ENCODE results near the gene ACOXL.

Gene ACOXL

GRCh38 chr2:110979471-110980338, 247.3 kb downstream of the ACOXL start:
- no peak for DNase-seq

GRCh38 chr2:110980339-110981062, 248.1 kb downstream of the ACOXL start:
- no peak for DNase-seq

- no peak for DNase-seq
These were observed 250.8 kb downstream of the ACOXL start for GRCh38 chr2:110983133-110983532.

- DNase-seq, result no peak
These were observed 252.5 kb downstream of the ACOXL start for GRCh38 chr2:110984694-110985490.

- DNase-seq, result no peak
These were observed 258.1 kb downstream of the ACOXL start for GRCh38 chr2:110990440-110990839.

- DNase-seq, result no peak
These were observed 259.5 kb downstream of the ACOXL start for GRCh38 chr2:110991911-110992310.

GRCh38 chr2:110992886-110993285, 260.5 kb downstream of the ACOXL start:
- no peak for DNase-seq

GRCh38 chr2:110993557-110994231, 261.3 kb downstream of the ACOXL start:
- no peak for DNase-seq

- DNase-seq, result no peak
These were observed 262.0 kb downstream of the ACOXL start for GRCh38 chr2:110994250-110994961.

- DNase-seq, result no peak
These were observed 263.5 kb downstream of the ACOXL start for GRCh38 chr2:110995911-110996310.

GRCh38 chr2:110997331-110998045, 265.1 kb downstream of the ACOXL start:
- DNase-seq, result no peak

- no peak for DNase-seq
These were observed 265.9 kb downstream of the ACOXL start for GRCh38 chr2:110998311-110998710.

GRCh38 chr2:110999626-111000025, 267.3 kb downstream of the ACOXL start:
- no peak for DNase-seq

- DNase-seq, result no peak
These were observed 272.9 kb downstream of the ACOXL start for GRCh38 chr2:111005307-111005706.

GRCh38 chr2:111005821-111006220, 273.4 kb downstream of the ACOXL start:
- no peak for DNase-seq

GRCh38 chr2:111007757-111008688, 275.6 kb downstream of the ACOXL start:
- no peak for DNase-seq

GRCh38 chr2:111011218-111011617, 278.8 kb downstream of the ACOXL start:
- no peak for DNase-seq

- no peak for DNase-seq
These were observed 283.1 kb downstream of the ACOXL start for GRCh38 chr2:111015283-111015995.

- DNase-seq, result no peak
These were observed 284.8 kb downstream of the ACOXL start for GRCh38 chr2:111017034-111017622.
